DMS114 treated with DMSO at 0.1 percent for 48 hours (cell line): ENCODE results near the gene ASXL2.

ENCODE experiments used
- DNase-seq: peaks from one replicate; lab custom pipeline; 2025; ENCODE audit not compliant: unreplicated experiment; lab: John Stamatoyannopoulos, UW

ASXL2 gene

DNA sequence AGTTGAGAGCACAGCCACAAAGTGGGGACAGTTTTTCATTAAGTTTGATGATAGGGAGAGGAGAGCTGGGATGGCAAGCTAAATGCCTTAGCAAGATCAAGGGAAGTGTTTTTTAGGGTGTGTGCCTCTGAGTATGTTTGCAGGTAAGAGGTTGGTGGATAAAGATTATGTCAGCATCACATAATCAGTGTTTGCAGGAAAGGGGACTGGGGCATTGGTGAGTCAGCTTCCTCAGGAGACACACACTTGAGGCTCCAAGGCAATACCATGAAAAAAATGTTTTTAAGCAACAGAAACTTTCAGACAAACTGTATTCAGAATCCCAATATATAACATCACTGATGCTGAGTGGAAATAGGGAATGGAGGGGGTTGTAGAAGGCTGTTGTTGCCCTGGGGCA is 179.5 kb downstream of the ASXL2 start:
- DNase-seq, result no peak

DNA sequence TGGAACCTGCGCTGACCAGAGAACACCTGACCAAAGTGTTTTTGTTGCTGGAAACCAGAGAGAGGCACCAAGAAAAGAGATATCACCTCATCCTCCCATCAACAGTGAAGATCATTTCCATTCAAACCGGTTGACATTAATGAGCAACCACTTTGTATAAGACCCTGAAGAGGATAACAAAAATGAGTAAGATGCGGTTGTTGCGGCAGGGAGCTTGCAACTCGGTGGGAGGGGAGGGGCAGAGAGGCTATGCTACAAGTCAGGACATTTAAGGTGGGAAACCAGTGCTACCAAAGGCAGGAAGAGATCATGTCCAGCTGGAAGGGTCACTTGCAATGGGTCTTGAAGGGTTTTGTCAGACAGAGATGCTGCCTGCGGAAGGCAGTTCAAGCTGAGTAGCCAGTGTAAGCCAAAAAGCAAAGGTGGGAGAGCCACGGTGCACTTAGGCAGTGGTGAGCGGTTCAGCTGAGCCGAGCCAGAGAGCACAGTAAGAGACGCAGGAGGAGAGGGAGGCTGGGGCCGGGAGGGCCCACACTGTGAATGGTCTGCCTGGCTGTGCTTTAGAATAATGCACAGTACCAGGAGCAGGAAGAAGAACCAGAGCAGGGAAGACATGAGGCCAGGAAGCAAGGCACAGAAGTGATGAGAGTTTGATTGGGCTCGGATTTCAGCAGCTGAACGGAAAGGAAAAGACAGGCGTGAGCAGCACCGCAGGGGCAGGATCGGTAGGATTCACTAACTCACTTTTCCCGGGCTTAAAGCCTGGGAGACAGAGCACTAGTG is 180.5 kb downstream of the ASXL2 start:
- no peak for DNase-seq

DNA sequence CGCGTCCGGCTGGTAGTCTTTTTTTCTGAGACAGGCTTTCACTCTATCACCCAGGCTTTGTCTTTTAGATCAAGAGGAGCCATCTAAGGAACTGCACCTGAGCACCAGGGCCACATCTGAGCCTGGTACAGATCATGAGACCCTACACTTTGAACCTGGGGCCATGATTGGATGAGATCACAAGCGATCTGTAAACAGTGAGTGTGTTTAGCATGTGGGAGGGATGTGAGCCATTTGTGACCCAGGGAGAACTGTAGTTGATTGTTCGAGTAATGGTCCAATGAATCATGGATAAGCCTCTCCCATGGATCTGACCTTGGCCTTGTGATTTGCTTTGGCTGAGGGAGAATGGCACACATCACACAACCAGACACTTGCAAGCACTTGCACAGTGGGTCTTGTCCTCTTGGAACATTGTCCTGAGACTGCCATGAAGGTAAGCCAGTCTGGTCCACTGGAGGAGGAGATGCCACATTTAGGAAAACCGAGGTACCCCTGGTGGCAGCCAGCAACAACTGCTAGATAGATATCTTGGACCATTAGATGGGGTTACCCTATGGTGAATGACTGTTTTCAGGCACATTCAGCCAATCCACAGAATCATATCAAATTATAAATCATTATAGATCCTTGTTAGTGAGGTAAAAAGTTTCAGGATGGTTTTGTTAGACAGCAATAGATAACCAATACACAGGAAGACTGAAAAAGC is 185.4 kb downstream of the ASXL2 start:
- DNase-seq, result no peak

DNA sequence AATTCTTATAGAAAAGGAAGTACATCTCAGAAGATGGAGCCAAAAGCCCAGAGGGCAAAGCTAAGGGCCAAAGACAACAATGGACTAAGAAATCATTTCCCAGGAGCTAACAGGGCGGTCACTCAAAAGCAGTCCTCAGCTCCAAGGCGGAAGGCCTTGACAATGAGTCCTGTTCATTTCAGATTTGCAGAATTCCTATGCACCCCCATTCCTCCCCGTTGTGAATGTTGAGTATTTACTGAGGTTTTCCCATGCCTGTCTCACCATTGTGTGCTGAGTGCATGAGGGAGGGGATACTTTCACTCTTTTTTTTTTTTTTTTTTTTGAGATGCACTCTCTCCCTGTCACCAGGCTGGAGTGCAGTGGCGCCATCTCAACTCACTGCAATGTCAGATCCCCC is 186.1 kb downstream of the ASXL2 start:
- no peak for DNase-seq

DNA sequence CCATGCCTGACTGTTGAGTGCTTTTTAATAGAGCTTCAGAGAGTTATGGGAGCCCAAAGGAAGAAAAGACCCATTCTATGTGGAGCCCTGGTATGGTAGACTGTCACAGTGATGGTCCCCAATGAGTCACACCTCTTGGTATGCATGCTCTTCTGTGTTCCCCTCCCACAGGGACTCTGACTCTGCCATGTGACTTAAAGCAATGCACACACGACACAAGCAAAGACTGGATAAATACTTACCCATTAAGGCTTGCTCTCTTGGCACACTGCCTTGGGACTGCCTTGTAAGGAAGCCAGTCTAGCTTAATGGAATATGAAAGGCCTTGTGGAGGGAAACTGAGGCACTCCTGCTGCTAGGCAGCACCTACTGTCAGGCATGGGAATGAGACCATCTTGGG is 188.2 kb downstream of the ASXL2 start:
- DNase-seq, result no peak

DNA sequence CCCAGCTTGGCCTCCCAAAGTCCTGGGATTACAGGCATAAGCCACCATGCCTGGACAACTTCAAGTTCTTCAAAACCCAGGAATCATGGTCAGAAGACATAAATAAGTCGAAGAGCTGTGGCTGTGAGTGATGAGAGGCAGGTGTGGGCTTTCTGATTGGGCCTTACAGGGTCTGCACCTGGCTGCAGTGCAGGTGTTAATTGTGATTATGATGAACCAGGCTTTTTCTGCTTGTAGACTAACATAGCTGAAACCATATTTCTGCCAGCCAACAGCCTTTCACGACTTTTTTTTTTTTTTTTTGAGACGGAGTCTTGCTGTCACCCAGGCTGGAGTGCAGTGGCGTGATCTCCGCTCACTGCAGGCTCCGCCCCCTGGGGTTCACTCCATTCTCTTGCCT is 190.1 kb downstream of the ASXL2 start:
- no peak for DNase-seq

DNA sequence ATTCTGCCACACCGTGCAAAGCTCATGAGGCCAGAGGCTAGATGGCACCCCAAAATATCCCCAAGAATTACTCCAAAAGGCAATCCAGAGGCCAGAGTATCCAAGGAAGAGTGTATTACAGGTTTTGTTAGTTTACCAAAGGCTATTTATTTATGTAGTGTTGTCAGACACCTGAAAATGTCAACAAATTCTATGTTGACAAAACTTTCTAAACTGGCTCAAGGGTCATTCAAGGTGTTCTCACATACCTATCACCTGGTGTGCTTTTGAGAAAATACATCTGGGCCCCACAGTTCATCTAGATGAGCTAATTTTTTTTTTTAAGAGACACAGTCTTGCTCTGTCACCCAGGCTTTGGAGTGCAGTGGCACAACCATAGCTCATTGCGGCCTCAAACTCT is 192.5 kb downstream of the ASXL2 start:
- no peak for DNase-seq

DNA sequence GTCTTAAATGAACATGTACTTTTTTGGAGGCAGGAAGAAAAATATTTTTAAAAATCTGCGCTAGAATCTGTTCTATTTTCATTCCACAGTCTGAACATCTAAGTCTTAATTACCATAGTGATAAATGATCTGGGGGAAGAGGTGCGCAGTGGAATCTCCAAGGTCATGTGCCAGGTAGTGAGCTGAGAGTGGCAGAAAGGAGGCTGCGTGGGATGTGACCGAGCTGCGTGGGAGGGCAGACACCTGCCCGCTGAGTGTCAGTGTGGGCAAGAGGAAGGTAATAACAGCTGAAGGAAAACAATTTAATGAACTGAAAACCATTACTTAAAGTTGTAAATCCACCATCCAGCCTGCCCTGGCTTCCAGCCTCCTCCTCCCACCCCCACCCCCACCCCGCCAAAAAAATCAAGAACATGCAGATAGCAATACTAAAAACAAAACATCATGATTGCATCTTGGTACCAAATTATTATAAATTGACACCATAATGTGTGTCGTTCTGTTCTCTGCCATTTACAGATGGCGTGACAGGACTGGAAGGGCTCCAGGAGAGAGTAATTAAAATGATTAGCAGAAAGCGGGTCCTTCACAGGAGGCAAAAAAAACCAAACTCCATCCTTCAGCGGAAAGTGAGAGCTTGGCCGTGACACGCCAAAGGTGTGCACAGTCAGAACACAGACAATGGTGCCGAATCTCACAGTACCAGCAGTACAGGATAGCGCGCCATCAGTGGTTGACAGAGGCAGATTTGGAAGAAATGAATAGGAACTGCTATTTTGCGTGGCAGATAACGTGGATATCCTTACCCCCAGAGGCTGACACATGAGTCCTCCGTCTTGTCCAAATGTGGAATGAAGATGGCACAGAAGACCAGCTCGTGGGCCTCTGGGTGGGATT is 193.5 kb downstream of the ASXL2 start:
- DNase-seq, result no peak
